Activated CD8-positive, alpha-beta memory T cell treated with anti-CD3 and anti-CD28 coated beads for 24 hours (primary cell): ENCODE data around the gene NDUFA7.

Source experiments
- DNase-seq: peaks from one replicate; pipeline ENCODE4 v3.0.0-alpha.2; 2020

Gene NDUFA7

DNA sequence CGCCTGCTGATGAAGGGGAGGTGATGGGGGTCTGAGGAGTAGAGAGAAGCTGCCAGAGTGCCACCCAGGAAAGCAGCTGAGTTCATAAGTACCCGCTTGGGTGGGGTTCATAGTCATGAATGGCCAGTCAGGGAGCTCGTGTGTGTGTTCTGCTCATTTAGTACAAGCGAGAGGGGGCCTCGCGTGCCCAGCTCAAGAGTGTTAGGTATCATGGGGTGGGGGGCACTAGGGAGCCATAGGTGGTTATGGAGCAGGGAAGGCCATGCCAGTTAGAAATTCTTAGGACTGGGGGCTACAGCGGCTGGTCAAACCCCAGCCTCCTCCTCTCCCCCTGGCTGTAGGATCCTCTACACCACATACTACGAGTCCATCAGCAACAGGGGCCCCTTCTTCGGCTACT is 59.8 kb downstream of the NDUFA7 start:
- DNase-seq, result no peak
